Measurements from ENCODE around the gene FTMT. TPM values are rescaled to one million over a fixed set of nuclear protein-coding genes. Genes with fewer than 3 reads are reported as not detected.
"Not testable (repeated sequence)": the region's sequence is repeated elsewhere in the genome, so short reads cannot be mapped to it uniquely, and the experiment has no call there.

Gene FTMT
- not detected for total RNA-seq
- not detected for polyA plus RNA-seq
- long read RNA-seq, donor 1, result 0 reads
- long read RNA-seq, donor 2, result 0 reads
- long read RNA-seq, donor 3, result 0 reads
- long read RNA-seq, donor 4, result 0 reads
- long read RNA-seq, donor 5, result 0 reads

GRCh38 chr5:121851643-121852574, at the start of gene FTMT:
FTMT (plus strand) TSS chr5:121851882; CDS start chr5:121851964, 82 bp downstream.
- ATAC-seq (ENCODE audit: insufficient read depth, low FRiP score) (no peak), DNase-seq (no peak)
- TF ChIP-seq, protein P1, sequence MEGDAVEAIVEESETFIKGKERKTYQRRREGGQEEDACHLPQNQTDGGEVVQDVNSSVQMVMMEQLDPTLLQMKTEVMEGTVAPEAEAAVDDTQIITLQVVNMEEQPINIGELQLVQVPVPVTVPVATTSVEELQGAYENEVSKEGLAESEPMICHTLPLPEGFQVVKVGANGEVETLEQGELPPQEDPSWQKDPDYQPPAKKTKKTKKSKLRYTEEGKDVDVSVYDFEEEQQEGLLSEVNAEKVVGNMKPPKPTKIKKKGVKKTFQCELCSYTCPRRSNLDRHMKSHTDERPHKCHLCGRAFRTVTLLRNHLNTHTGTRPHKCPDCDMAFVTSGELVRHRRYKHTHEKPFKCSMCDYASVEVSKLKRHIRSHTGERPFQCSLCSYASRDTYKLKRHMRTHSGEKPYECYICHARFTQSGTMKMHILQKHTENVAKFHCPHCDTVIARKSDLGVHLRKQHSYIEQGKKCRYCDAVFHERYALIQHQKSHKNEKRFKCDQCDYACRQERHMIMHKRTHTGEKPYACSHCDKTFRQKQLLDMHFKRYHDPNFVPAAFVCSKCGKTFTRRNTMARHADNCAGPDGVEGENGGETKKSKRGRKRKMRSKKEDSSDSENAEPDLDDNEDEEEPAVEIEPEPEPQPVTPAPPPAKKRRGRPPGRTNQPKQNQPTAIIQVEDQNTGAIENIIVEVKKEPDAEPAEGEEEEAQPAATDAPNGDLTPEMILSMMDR (IDR thresholded peaks at IDR 0.05; ENCODE audit: control extremely low read depth, extremely low read depth), result no peak
- H3K36me3 ChIP-seq (ENCODE audit: control insufficient read depth in 4 of 4, insufficient read depth in 4 of 4, low read length in 4 of 4), result no peaks in the 10 kb centered on the region
- H3K9me3 ChIP-seq (ENCODE audit: control insufficient read depth in 4 of 4, insufficient read depth in 3 of 4, low read length in 3 of 4), result peaks cover 0 to 5% (median 0%) of the 10 kb centered on the region in 4 donors
- H3K27me3 ChIP-seq (ENCODE audit: control insufficient read depth in 3 of 3, insufficient read depth in 3 of 3, low read length in 2 of 3), result no peaks in the 10 kb centered on the region
- H3K9ac ChIP-seq (ENCODE audit: insufficient read depth in 1 of 2, low read length in 2 of 2), result no peak within 1 kb of the TSS
- WGBS, 2 donors, result 96 to 97% methylated on average over 77 of the region's 77 CpGs
- H3K4me3 ChIP-seq, result no peak within 1 kb of the TSS
- H3K4me1 ChIP-seq (ENCODE audit: control insufficient read depth in 5 of 5, insufficient read depth in 5 of 5, low read length in 5 of 5), result no peaks in the 10 kb centered on the region
- no peak within 1 kb of the TSS for H3K27ac ChIP-seq (ENCODE audit: low read depth in 1 of 2, low read length in 1 of 2)

GRCh38 chr5:121805251-121805650, 46.4 kb upstream of the FTMT start:
- not testable (repeated sequence) for DNase-seq; H3K9ac ChIP-seq (ENCODE audit: insufficient read depth in 1 of 2, low read length in 2 of 2); H3K36me3 ChIP-seq (ENCODE audit: control insufficient read depth in 4 of 4, insufficient read depth in 4 of 4, low read length in 4 of 4); H3K27me3 ChIP-seq (ENCODE audit: control insufficient read depth in 3 of 3, insufficient read depth in 3 of 3, low read length in 2 of 3); H3K9me3 ChIP-seq (ENCODE audit: control insufficient read depth in 4 of 4, insufficient read depth in 3 of 4, low read length in 3 of 4); ATAC-seq (ENCODE audit: insufficient read depth, low FRiP score); H3K4me1 ChIP-seq (ENCODE audit: control insufficient read depth in 5 of 5, insufficient read depth in 5 of 5, low read length in 5 of 5); H3K4me3 ChIP-seq; H3K27ac ChIP-seq (ENCODE audit: low read depth in 1 of 2, low read length in 1 of 2)
- 87 to 93% methylated on average over 2 of the region's 2 CpGs for WGBS, 2 donors

- Histone ChIP-seq H3K9me3 (ENCODE audit: control insufficient read depth in 4 of 4, insufficient read depth in 3 of 4, low read length in 3 of 4) (no peaks in the 10 kb centered on the region), H3K27ac (ENCODE audit: low read depth in 1 of 2, low read length in 1 of 2) (no peak overlapping the region), H3K4me3 (no peak overlapping the region), H3K27me3 (ENCODE audit: control insufficient read depth in 3 of 3, insufficient read depth in 3 of 3, low read length in 2 of 3) (no peaks in the 10 kb centered on the region), H3K36me3 (ENCODE audit: control insufficient read depth in 4 of 4, insufficient read depth in 4 of 4, low read length in 4 of 4) (no peaks in the 10 kb centered on the region), H3K9ac (ENCODE audit: insufficient read depth in 1 of 2, low read length in 2 of 2) (no peak overlapping the region), H3K4me1 (ENCODE audit: control insufficient read depth in 5 of 5, insufficient read depth in 5 of 5, low read length in 5 of 5) (no peaks in the 10 kb centered on the region)
- ATAC-seq (ENCODE audit: insufficient read depth, low FRiP score) (no peak), DNase-seq (no peak)
- WGBS, 2 donors, result 74 to 77% methylated on average over 4 of the region's 4 CpGs
- TF ChIP-seq, protein P1 (IDR thresholded peaks at IDR 0.05; ENCODE audit: control extremely low read depth, extremely low read depth), result no peak
These were observed 45.8 kb upstream of the FTMT start for GRCh38 chr5:121805911-121806310.

DNA sequence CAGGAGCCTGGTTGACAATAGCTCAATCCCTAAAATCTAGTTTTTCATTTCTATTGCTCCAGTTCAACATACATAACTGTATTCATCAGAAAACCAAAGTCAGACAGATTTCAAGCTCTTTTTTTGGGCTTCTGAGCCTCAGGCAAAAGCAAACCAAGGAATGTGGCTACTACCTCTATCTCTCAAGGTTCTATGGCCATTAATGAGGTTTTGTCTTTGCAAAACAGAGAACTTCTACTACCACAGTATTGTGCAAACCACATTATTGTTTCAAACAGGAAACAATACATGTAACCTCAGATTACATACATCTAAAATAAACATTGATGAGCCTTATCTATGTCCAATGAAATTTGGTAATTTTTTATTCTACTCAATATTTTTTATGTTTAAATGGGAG, 35.5 kb upstream of the FTMT start:
- DNase-seq (no peak), ATAC-seq (ENCODE audit: insufficient read depth, low FRiP score) (no peak)
- Histone ChIP-seq H3K4me3 (no peak overlapping the region), H3K9ac (ENCODE audit: insufficient read depth in 1 of 2, low read length in 2 of 2) (no peak overlapping the region), H3K4me1 (ENCODE audit: control insufficient read depth in 5 of 5, insufficient read depth in 5 of 5, low read length in 5 of 5) (no peaks in the 10 kb centered on the region), H3K27me3 (ENCODE audit: control insufficient read depth in 3 of 3, insufficient read depth in 3 of 3, low read length in 2 of 3) (no peaks in the 10 kb centered on the region), H3K27ac (ENCODE audit: low read depth in 1 of 2, low read length in 1 of 2) (no peak overlapping the region), H3K9me3 (ENCODE audit: control insufficient read depth in 4 of 4, insufficient read depth in 3 of 4, low read length in 3 of 4) (peaks cover 0 to 2% (median under 1%) of the 10 kb centered on the region in 4 donors), H3K36me3 (ENCODE audit: control insufficient read depth in 4 of 4, insufficient read depth in 4 of 4, low read length in 4 of 4) (no peaks in the 10 kb centered on the region)
- TF ChIP-seq, protein P1 (IDR thresholded peaks at IDR 0.05; ENCODE audit: control extremely low read depth, extremely low read depth), result no peak

Data from lung (tissue), 16 donors.